Calu3 (cell line): ENCODE measurements around the gene MYLK. TPM values are rescaled to one million over a fixed set of nuclear protein-coding genes. Genes with fewer than 3 reads are reported as not detected.

Source experiments
- BruUV-seq: library from RNA; stranded (reverse); fragments of 400-500 nt; replicated peaks from 2 replicates; lab custom pipeline; 2021; lab: Mats Ljungman, UMichigan
- CTCF ChIA-PET: fragments of 300-600 bp; sonication (Branson Sonifier 250); formaldehyde crosslinking; loops from one replicate; lab custom pipeline; 2022; ENCODE audit warnings: antibody characterized with exemption; lab: Charles Lee
- DNase-seq: peaks from one replicate; pipeline ENCODE4 v3.0.0; 2022
- H3K27ac Mint-ChIP-seq: one replicate; pipeline ENCODE4 v1.8.0; 2022; ENCODE audit warnings: mixed read lengths; ENCODE audit not compliant: unreplicated experiment
- H3K27me3 Mint-ChIP-seq: one replicate; pipeline ENCODE4 v1.8.0; 2022; ENCODE audit warnings: mixed read lengths; ENCODE audit not compliant: unreplicated experiment
- H3K36me3 Mint-ChIP-seq: one replicate; pipeline ENCODE4 v1.8.0; 2022; ENCODE audit warnings: mild to moderate bottlenecking, moderate library complexity, mixed read lengths; ENCODE audit not compliant: insufficient read depth, unreplicated experiment
- H3K4me1 Mint-ChIP-seq: one replicate; pipeline ENCODE4 v1.8.0; 2022; ENCODE audit warnings: mild to moderate bottlenecking, low read depth, mixed read lengths; ENCODE audit not compliant: unreplicated experiment
- H3K4me3 Mint-ChIP-seq: one replicate; pipeline ENCODE4 v1.8.0; 2022; ENCODE audit warnings: mild to moderate bottlenecking, low read depth, moderate library complexity, mixed read lengths; ENCODE audit not compliant: unreplicated experiment
- H3K9me3 Mint-ChIP-seq: one replicate; pipeline ENCODE4 v1.8.0; 2022; ENCODE audit warnings: low read depth, mixed read lengths; ENCODE audit not compliant: unreplicated experiment
- CTCF ChIP-seq: fragments of 200-600 bp; IDR thresholded peaks from one replicate; pipeline ENCODE4 v1.8.0; 2022; ENCODE audit warnings: antibody characterized with exemption; ENCODE audit not compliant: unreplicated experiment
- intact Hi-C: fragments of 100-400 bp; cut with micrococcal nuclease; formaldehyde crosslinking; loops from one replicate; pipeline ENCODE4 v1.10.0; 2022; ENCODE audit not compliant: unreplicated experiment
- total RNA-seq: library from RNA; stranded (reverse); gene quantifications from 2 replicates; pipeline ENCODE4 v1.2.3, GENCODE V29; 2022

The MYLK gene
- total RNA-seq, 1 experiment from 2014 or later, result 10.7 TPM

GRCh38 chr3:123725652-123726400 lies 158.3 kb downstream of the MYLK start:
- no peak for TF ChIP-seq CTCF
- no peaks in the 10 kb centered on the region for H3K27me3 Mint-ChIP-seq
- H3K4me3 Mint-ChIP-seq, result no peak overlapping the region
- H3K27ac Mint-ChIP-seq, result no peak overlapping the region
- no peaks in the 10 kb centered on the region for H3K9me3 Mint-ChIP-seq
- H3K4me1 Mint-ChIP-seq, result no peaks in the 10 kb centered on the region
- DNase-seq, result no peak
- intact Hi-C loops, result no loop called here
- BruUV-seq, result no TSS peak
- no peaks in the 10 kb centered on the region for H3K36me3 Mint-ChIP-seq
- CTCF ChIA-PET, result no interaction called here

- intact Hi-C loops, result no loop called here
- Mint-ChIP-seq H3K4me1 (no peaks in the 10 kb centered on the region), H3K27ac (no peak overlapping the region)
Observed at GRCh38 chr3:123724306-123724705, 159.8 kb downstream of the MYLK start.

GRCh38 chr3:123723522-123724168 lies 160.5 kb downstream of the MYLK start:
- no peak overlapping the region for H3K4me3 Mint-ChIP-seq
- peak; percentile 66 for DNase-seq
- H3K36me3 Mint-ChIP-seq, result no peaks in the 10 kb centered on the region
- CTCF ChIA-PET, result interaction anchor here (0.6 to 1.7 kb wide), 10 partner anchors 9 to 763 kb away, joined by 3 to 12 read pairs (median 5); partner anchors contain the start of gene MYLK
- TF ChIP-seq CTCF, result no peak
- no TSS peak for BruUV-seq
- no peaks in the 10 kb centered on the region for H3K27me3 Mint-ChIP-seq
- no peaks in the 10 kb centered on the region for H3K4me1 Mint-ChIP-seq
- intact Hi-C loops, result loop anchor here (2.0 kb wide), 1 partner anchor 71 kb away; no protein-coding TSS in a partner anchor
- no peaks in the 10 kb centered on the region for H3K9me3 Mint-ChIP-seq
- H3K27ac Mint-ChIP-seq, result no peak overlapping the region

More at GRCh38 chr3:123724306-123724705, 159.8 kb downstream of the MYLK start:
- no peak for TF ChIP-seq CTCF
- Mint-ChIP-seq H3K4me3 (no peak overlapping the region), H3K36me3 (no peaks in the 10 kb centered on the region), H3K27me3 (no peaks in the 10 kb centered on the region), H3K9me3 (no peaks in the 10 kb centered on the region)
- CTCF ChIA-PET, result interaction anchor here (0.6 to 1.7 kb wide), 8 partner anchors 9 to 274 kb away, joined by 3 to 12 read pairs (median 5); partner anchors contain the start of gene MYLK
- no TSS peak for BruUV-seq
- no peak for DNase-seq

GRCh38 chr3:123723070-123723469 lies 161.1 kb downstream of the MYLK start:
- intact Hi-C loops, result loop anchor here (2.0 kb wide), 1 partner anchor 70 kb away; no protein-coding TSS in a partner anchor
- Mint-ChIP-seq H3K4me3 (no peak overlapping the region), H3K9me3 (no peaks in the 10 kb centered on the region), H3K27me3 (no peaks in the 10 kb centered on the region), H3K36me3 (no peaks in the 10 kb centered on the region), H3K4me1 (no peaks in the 10 kb centered on the region), H3K27ac (no peak overlapping the region)
- DNase-seq, result no peak
- no peak for TF ChIP-seq CTCF
- CTCF ChIA-PET, result interaction anchor here (1.1 to 1.7 kb wide), 6 partner anchors 10 to 140 kb away, joined by 3 to 12 read pairs (median 5); no protein-coding TSS in a partner anchor
- no TSS peak for BruUV-seq
